ENCODE results near the gene DUSP1.

The DUSP1 gene

GRCh38 chr5:172802567-172803176 is 31.7 kb upstream of the DUSP1 start:
- Mint-ChIP-seq H3K4me1 (ENCODE audit: low read depth) (peaks cover 24% of the 10 kb centered on the region), H3K9me3 (no peaks in the 10 kb centered on the region), H3K27ac (no peak overlapping the region), H3K4me3 (no peak overlapping the region), H3K27me3 (no peaks in the 10 kb centered on the region), H3K36me3 (ENCODE audit: low read depth) (no peaks in the 10 kb centered on the region)

DNA sequence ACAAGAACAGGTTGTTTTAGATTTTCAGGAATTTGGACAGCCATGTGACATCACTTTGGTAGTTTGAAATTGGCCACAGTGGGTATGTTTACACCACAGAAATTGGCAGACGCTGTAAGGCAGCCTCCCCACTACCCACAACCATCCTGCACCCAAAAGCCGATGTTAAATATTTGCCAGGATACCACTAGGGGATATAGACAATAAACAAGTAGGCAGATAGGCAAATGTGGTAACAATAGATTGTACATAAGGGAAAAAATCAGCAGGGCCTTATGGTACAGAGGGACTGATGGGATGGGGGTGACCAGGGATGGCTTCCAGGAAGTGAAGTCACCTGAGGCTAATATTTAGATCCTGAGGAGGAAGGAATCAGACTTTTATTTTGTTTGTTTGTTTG is 31.1 kb upstream of the DUSP1 start:
- H3K4me1 Mint-ChIP-seq (ENCODE audit: low read depth), result peaks cover 21% of the 10 kb centered on the region
- H3K27me3 Mint-ChIP-seq, result no peaks in the 10 kb centered on the region
- H3K4me3 Mint-ChIP-seq, result no peak overlapping the region
- no peak overlapping the region for H3K27ac Mint-ChIP-seq
- no peaks in the 10 kb centered on the region for H3K36me3 Mint-ChIP-seq (ENCODE audit: low read depth)
- no peaks in the 10 kb centered on the region for H3K9me3 Mint-ChIP-seq

DNA sequence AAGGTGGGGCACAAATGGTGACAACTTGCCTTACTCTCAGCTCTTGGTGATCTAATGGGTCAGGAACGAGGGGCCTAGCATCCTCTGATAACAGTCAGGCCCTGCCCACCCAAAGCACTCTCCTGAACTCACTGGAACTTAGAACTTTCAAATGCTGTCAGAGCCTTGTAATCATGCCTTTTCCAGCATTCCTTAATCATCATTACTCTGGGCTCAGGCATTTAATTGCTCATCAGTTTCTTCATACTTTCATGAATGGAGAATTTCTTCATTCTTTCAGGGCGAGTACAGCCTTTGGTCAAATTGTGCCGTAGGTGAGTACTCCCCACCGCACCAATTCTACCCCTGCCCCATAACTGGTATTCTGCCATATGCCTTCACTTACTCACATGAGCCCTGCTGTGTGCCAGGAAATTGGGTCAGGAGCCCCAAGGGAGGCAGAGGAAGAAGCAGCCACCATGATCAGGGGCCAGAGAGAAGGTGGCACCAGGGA is 30.2 kb upstream of the DUSP1 start:
- H3K27ac Mint-ChIP-seq, result no peak overlapping the region
- H3K4me3 Mint-ChIP-seq, result no peak overlapping the region
- no peaks in the 10 kb centered on the region for H3K27me3 Mint-ChIP-seq

DNA sequence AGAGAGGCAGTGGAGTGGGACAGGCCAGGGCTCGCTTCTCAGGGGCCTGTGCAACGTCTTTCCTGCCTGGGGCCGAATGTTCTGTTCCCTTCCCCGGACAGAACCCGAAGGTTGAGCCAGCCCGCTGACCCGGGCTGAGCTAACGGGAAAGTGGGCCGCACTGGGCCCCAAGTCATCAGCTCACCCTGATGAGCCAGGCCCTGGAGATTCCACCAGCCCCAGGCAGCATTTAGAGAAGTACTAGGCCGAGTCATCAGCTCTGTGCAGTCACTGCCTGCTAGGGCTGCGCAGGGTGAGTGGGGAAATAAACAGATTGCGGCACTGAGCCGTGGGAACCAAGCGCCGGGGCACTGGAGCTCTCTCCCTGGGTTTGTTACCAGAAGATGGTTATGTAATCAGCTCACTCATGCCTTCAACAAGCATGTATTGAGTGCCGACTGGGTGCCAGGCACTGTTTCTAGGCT is 29.1 kb upstream of the DUSP1 start:
- Mint-ChIP-seq H3K9me3 (no peaks in the 10 kb centered on the region), H3K4me1 (ENCODE audit: low read depth) (peaks cover 12% of the 10 kb centered on the region), H3K36me3 (ENCODE audit: low read depth) (no peaks in the 10 kb centered on the region), H3K27ac (no peak overlapping the region), H3K27me3 (no peaks in the 10 kb centered on the region), H3K4me3 (no peak overlapping the region)

More for the DNA sequence above, 30.2 kb upstream of the DUSP1 start:
- H3K36me3 Mint-ChIP-seq (ENCODE audit: low read depth), result no peaks in the 10 kb centered on the region
- H3K4me1 Mint-ChIP-seq (ENCODE audit: low read depth), result peaks cover 14% of the 10 kb centered on the region
- H3K9me3 Mint-ChIP-seq, result no peaks in the 10 kb centered on the region

DNA sequence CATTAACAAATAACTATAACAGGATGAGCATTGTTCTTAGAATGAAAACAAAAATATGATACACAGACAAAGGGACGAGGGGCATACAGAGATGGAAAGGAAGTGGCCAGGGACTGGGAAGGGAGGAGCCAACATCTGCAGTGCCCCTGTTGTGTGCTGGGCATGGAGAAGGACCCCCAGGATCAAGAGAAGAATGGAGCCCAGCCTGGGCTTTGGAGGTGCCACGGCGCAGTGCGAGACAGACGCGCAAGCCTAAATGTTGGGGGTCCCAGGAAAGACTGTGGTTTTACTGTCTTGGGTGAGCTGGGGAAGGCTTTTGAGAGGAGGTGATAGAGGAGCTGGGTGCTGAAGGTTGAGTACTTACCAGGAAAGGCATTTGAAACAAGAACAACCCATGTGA is 28.4 kb upstream of the DUSP1 start:
- no peaks in the 10 kb centered on the region for H3K9me3 Mint-ChIP-seq
- H3K27me3 Mint-ChIP-seq, result no peaks in the 10 kb centered on the region
- H3K4me3 Mint-ChIP-seq, result no peak overlapping the region
- peaks cover 14% of the 10 kb centered on the region for H3K4me1 Mint-ChIP-seq (ENCODE audit: low read depth)
- no peak overlapping the region for H3K27ac Mint-ChIP-seq
- H3K36me3 Mint-ChIP-seq (ENCODE audit: low read depth), result no peaks in the 10 kb centered on the region

DNA sequence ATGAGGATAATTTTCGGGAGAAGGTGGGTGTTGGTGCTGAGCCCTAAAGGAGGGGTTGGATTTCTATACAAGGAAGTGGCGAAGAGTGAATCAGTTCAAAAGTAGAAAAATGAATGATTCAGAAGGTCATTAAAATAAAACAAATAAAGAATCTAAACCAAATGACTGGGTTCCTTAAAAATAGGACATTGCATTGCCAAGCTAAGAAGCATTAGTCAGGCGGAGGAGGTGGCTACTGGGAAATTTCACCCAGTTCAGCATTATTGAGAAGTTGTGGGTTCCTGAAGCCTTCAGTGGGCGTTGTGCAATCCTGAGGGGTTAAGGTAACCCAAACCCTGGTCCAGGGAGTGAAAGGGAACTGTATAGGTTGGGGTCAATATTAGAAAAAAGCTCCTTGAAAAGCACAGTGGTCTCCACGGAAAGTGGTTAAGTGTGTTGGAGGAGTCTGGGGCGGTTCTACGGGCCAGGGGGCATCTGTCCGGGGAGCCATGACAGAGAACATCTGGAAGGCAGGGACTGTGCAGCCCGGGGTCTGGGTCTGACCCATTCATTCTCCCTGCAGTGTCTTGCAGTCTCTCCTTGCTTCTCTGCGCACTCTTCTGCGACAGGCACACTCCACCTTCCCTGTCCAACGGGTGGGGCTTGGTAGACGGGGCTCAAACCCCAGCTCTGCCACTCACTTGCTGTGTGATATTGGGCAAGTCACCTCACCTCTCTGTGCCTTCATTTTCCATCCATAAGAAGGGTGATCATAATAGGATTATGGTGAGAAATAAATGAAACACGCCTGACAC is 27.6 kb upstream of the DUSP1 start:
- H3K9me3 Mint-ChIP-seq, result no peaks in the 10 kb centered on the region
- no peaks in the 10 kb centered on the region for H3K27me3 Mint-ChIP-seq
- peaks cover 21% of the 10 kb centered on the region for H3K4me1 Mint-ChIP-seq (ENCODE audit: low read depth)
- no peaks in the 10 kb centered on the region for H3K36me3 Mint-ChIP-seq (ENCODE audit: low read depth)
- no peak overlapping the region for H3K4me3 Mint-ChIP-seq
- peak overlapping the region; percentile 62 for H3K27ac Mint-ChIP-seq

- peaks cover 26% of the 10 kb centered on the region for H3K4me1 Mint-ChIP-seq (ENCODE audit: low read depth)
- no peaks in the 10 kb centered on the region for H3K36me3 Mint-ChIP-seq (ENCODE audit: low read depth)
- H3K27ac Mint-ChIP-seq, result no peak overlapping the region
- H3K27me3 Mint-ChIP-seq, result no peaks in the 10 kb centered on the region
- no peaks in the 10 kb centered on the region for H3K9me3 Mint-ChIP-seq
- H3K4me3 Mint-ChIP-seq, result no peak overlapping the region
Observed at GRCh38 chr5:172797771-172798191, 26.8 kb upstream of the DUSP1 start.

- no peaks in the 10 kb centered on the region for H3K9me3 Mint-ChIP-seq
- H3K4me3 Mint-ChIP-seq, result no peak overlapping the region
- no peaks in the 10 kb centered on the region for H3K36me3 Mint-ChIP-seq (ENCODE audit: low read depth)
- no peaks in the 10 kb centered on the region for H3K27me3 Mint-ChIP-seq
- no peak overlapping the region for H3K27ac Mint-ChIP-seq
- peaks cover 26% of the 10 kb centered on the region for H3K4me1 Mint-ChIP-seq (ENCODE audit: low read depth)
Observed at GRCh38 chr5:172796306-172796705, 25.3 kb upstream of the DUSP1 start.

DNA sequence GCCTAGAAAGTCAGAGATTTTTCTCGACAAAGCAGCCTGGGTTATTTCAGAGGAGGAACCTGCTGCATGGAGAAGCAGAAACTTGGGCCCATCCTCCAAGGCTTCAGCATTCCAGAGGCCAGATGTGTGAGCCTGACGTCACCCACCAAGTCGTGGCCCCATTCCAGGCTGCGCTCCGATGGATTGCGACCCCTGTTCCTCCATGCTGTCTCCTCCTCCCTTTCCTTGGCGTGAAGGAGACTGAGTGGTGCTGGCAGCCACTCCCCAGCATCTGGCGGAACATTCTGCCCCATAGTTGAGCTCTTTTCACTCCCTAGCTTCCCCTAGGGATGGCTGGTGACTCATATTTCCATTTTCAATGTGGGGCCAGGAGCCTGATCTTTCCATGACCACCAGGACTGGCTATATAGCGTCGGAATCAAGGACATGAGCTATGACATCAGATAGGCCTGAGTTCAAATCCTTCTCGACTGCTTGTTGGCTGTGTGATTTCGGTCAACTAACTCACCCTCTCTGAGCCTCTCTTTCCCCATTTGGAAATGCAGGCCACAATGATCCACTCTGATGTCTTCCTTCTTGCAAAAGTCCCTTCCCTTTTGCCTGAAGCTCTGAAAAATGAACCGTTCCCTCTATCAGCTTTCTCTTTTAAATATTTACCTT is 24.5 kb upstream of the DUSP1 start:
- Mint-ChIP-seq H3K36me3 (ENCODE audit: low read depth) (no peaks in the 10 kb centered on the region), H3K4me3 (no peak overlapping the region), H3K9me3 (no peaks in the 10 kb centered on the region), H3K4me1 (ENCODE audit: low read depth) (peaks cover 26% of the 10 kb centered on the region), H3K27ac (no peak overlapping the region), H3K27me3 (no peaks in the 10 kb centered on the region)

DNA sequence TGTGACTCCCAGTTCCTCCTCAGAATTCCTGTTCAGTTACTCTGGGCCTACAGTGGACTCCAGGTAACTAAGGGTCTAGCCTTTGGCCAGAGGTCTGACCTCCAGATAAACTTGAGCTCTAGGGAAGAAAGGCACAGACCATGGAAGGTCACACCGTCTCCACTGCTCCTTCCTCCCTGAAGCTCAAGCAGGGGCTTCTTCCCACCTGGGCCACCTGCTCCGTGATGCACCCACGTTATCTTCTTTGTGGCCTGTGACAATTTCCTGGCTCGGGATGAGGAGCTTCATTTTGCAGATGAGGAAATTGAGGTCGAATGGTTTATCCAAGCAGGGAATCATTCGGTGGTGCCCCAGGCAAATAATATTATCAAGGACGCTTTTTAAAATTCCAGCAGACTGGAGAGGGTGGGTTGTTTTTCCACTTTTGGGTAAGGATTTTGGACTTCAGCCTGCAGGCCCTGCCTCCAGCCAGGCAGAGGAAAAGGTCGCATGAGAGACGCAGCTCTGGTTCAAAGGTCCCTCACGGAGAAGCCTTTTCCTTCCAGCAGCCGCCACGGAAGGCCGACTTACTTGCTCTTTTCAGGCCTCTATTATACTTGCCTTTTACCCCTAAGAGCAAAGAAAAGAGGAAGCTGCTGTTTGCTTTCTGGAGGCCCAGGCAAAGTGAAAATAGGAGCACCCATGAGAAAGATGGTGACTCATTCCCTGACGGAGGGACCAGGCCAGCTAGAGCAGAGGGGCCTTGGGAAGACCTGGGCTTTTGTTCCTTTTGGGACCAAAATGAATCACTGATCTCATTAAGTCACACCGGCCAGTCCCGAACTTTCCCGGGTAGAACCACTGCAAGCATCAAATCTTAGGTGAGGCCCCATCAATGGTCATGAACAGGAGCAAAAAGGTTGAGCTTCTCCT is 22.8 kb upstream of the DUSP1 start:
- H3K4me1 Mint-ChIP-seq (ENCODE audit: low read depth), result peaks cover 26% of the 10 kb centered on the region
- H3K27me3 Mint-ChIP-seq, result no peaks in the 10 kb centered on the region
- H3K27ac Mint-ChIP-seq, result no peak overlapping the region

GRCh38 chr5:172792701-172793570 is 21.9 kb upstream of the DUSP1 start:
- Mint-ChIP-seq H3K4me3 (no peak overlapping the region), H3K27me3 (no peaks in the 10 kb centered on the region), H3K9me3 (no peaks in the 10 kb centered on the region), H3K4me1 (ENCODE audit: low read depth) (peaks cover 20% of the 10 kb centered on the region), H3K27ac (no peak overlapping the region), H3K36me3 (ENCODE audit: low read depth) (no peaks in the 10 kb centered on the region)

More for the DNA sequence above, 22.8 kb upstream of the DUSP1 start:
- no peak overlapping the region for H3K4me3 Mint-ChIP-seq
- no peaks in the 10 kb centered on the region for H3K36me3 Mint-ChIP-seq (ENCODE audit: low read depth)
- no peaks in the 10 kb centered on the region for H3K9me3 Mint-ChIP-seq

DNA sequence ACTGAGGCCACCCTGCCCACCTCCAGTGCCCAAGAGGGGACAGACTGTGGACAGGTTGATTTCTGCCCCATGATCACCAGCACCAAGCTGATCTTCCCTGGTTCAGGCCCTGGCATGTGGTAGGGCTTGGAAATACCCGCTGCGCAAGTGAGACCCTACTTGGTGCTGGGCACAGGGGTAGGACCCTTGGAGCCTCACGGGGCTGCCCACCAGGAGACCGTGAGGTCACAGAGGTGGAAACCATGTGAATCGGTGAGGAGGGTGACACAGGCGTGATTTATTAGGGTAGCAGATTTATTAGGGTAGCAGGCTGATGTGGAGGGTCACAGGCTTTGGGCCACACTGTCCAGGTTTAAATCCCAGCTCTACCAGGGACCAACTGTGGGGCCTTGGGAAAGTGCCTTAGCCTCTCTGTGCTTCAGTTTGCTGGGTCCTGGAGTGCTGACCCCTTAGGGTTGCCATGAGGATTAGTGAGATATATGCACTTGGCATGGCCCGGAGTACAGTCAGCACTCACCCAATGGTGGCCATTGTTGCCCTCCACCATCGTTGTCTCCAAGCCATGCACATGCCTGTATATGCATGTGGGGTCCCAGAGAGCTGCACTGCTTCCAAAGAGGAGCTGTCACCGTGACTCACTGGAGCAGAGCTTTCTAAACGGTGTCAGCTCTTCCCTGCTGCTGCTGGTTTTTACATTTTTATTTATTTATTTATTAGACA is 20.9 kb upstream of the DUSP1 start:
- Mint-ChIP-seq H3K27ac (no peak overlapping the region), H3K4me1 (ENCODE audit: low read depth) (peaks cover 14% of the 10 kb centered on the region), H3K27me3 (no peaks in the 10 kb centered on the region), H3K9me3 (no peaks in the 10 kb centered on the region), H3K4me3 (no peak overlapping the region), H3K36me3 (ENCODE audit: low read depth) (no peaks in the 10 kb centered on the region)

DNA sequence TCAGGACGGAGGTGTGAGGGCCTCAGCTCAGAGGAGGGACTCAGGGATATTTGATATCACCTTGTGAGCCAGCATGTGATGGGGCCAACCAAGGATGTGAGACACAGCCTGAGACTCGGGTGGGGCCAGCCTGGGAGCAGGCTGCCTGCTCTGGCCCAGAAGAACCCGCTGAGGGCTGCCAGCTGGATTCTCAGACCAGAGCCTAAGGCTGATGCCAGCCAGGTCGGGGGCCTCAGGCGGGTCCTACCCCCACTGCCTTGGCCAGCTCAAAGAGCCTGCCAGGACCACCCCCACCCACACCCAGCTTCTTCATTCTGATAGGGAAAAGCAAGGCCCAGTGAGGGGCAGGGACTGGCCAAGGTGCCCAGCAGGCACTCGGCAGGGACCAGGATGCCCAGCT is 20.3 kb upstream of the DUSP1 start:
- Mint-ChIP-seq H3K4me3 (no peak overlapping the region), H3K9me3 (no peaks in the 10 kb centered on the region), H3K27ac (no peak overlapping the region), H3K27me3 (no peaks in the 10 kb centered on the region), H3K36me3 (ENCODE audit: low read depth) (no peaks in the 10 kb centered on the region), H3K4me1 (ENCODE audit: low read depth) (peaks cover 14% of the 10 kb centered on the region)

Data from stimulated activated naive CD8-positive, alpha-beta T cell treated with anti-CD3 and anti-CD28 coated beads, Interleukin-15, Interleukin-2, amounts not matched to agents 100 ng/mL and 50 ng/mL, for 24 hours (primary cell).